Ovary (tissue), 3 donors: ENCODE data around the gene ZMAT5.

Experiments used
- CTCF ChIP-seq, 3 donors: fragments of 450-650 bp in 2 of 3; fragments of 200-600 bp in 1 of 3; IDR thresholded peaks; one replicate each; pipeline versions ENCODE4 v1.5.1 to v1.8.0; 2016 to 2022; ENCODE audit warnings: antibody characterized with exemption in 3 of 3, mild to moderate bottlenecking in 1 of 3
- EP300 ChIP-seq: sonication (generic); formaldehyde crosslinking; IDR thresholded peaks from one replicate; pipeline ENCODE4 v1.6.1; 2017; ENCODE audit warnings: antibody characterized with exemption
- POLR2A ChIP-seq: fragments of 450-650 bp; IDR thresholded peaks from one replicate; pipeline ENCODE4 v1.6.1; 2017; ENCODE audit warnings: antibody characterized with exemption, mild to moderate bottlenecking, moderate library complexity
- donor health status: DM: no; HTN: no; CAD: no.

GRCh38 chr22:29756341-29756740, 10.5 kb downstream of the ZMAT5 start:
- TF ChIP-seq POLR2A (no peak), CTCF (IDR thresholded peaks at IDR 0.05) (no peak), EP300 (no peak)
